HEK293 (cell line): ENCODE results near the gene FRAT2.

Experiments
- TF ChIP-seq, protein P1 (sequence below): fragments of 450-650 bp; formaldehyde crosslinking; IDR thresholded peaks from 2 replicates; pipeline ENCODE4 v1.5.1; 2016; ENCODE audit warnings: missing biosample characterization, missing genetic modification characterization
- TF ChIP-seq, protein P2 (sequence below): sonication (generic); formaldehyde crosslinking; IDR thresholded peaks from 2 replicates; pipeline ENCODE4 v1.8.1; 2022; ENCODE audit warnings: mild to moderate bottlenecking, moderate library complexity, missing genetic modification reagents

DNA sequence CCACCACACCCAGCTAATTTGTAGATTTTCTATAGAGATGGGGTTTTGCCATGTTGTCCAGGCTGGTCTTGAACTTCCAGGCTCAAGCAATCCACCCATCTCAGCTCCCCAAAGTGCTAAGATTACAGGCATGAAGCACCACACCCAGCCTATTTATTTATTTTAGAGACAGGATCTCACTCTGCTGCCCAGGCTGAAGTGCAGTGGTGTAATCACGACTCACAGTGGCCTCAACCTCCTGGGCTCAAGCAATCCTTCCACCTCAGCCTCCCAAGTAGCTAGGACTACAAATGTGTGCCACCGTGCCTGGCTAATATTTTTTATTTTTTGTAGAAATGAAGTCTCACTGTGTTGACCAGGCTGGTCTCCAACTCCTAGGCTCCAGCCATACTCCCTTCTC, 6.9 kb upstream of the FRAT2 start:
- TF ChIP-seq, protein P1, sequence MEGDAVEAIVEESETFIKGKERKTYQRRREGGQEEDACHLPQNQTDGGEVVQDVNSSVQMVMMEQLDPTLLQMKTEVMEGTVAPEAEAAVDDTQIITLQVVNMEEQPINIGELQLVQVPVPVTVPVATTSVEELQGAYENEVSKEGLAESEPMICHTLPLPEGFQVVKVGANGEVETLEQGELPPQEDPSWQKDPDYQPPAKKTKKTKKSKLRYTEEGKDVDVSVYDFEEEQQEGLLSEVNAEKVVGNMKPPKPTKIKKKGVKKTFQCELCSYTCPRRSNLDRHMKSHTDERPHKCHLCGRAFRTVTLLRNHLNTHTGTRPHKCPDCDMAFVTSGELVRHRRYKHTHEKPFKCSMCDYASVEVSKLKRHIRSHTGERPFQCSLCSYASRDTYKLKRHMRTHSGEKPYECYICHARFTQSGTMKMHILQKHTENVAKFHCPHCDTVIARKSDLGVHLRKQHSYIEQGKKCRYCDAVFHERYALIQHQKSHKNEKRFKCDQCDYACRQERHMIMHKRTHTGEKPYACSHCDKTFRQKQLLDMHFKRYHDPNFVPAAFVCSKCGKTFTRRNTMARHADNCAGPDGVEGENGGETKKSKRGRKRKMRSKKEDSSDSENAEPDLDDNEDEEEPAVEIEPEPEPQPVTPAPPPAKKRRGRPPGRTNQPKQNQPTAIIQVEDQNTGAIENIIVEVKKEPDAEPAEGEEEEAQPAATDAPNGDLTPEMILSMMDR (tag by site-specific recombination) = no peak
- TF ChIP-seq, protein P2, sequence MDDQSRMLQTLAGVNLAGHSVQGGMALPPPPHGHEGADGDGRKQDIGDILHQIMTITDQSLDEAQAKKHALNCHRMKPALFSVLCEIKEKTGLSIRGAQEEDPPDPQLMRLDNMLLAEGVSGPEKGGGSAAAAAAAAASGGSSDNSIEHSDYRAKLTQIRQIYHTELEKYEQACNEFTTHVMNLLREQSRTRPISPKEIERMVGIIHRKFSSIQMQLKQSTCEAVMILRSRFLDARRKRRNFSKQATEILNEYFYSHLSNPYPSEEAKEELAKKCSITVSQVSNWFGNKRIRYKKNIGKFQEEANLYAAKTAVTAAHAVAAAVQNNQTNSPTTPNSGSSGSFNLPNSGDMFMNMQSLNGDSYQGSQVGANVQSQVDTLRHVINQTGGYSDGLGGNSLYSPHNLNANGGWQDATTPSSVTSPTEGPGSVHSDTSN (CRISPR knock-in tag) = no peak
